Fibroblast of skin of left quadriceps (primary cell): Measurements from ENCODE around the gene WWTR1.
A peak's percentile ranks its signal among the peaks of the same experiment; 100 is the strongest.

Experiments
- DNase-seq, 2 experiments: peaks; one replicate each; pipeline ENCODE4 v3.0.0-alpha.2; 2013; ENCODE audit warnings: low read depth in 2 of 2

WWTR1 gene

GRCh38 chr3:149657926-149658743 lies at the start of gene WWTR1:
Gene WWTR1 (minus strand): TSS chr3:149658025. CDS start chr3:149657306, 719 bp downstream.
- peak; percentile 88 to 90 for DNase-seq

DNA sequence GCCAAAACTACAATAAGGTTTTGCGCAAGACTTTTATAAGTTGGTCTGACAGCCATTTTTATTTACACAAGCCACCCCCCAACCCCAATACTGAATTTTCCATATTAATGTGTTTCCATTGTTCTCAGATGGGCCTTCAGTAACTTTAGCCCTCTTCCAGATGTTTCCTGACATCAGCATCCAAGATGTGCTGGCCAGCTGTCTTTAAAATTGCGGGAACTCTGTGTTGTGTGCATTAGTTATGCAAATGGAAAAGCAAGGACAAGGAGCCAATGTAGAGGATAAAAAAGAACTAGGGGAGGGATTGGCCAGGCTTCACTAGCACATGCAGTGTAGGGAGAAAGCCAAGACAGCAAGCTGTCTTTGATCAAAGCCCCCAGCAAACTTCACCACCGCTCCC lies 49.1 kb upstream of the WWTR1 start:
- DNase-seq: peak in 1 of 2 experiments; percentile 45

GRCh38 chr3:149705416-149705815 lies 47.6 kb upstream of the WWTR1 start:
- no peak for DNase-seq

- peak; percentile 78 to 81 for DNase-seq
These were observed 45.6 kb upstream of the WWTR1 start for GRCh38 chr3:149703466-149703865.

DNA sequence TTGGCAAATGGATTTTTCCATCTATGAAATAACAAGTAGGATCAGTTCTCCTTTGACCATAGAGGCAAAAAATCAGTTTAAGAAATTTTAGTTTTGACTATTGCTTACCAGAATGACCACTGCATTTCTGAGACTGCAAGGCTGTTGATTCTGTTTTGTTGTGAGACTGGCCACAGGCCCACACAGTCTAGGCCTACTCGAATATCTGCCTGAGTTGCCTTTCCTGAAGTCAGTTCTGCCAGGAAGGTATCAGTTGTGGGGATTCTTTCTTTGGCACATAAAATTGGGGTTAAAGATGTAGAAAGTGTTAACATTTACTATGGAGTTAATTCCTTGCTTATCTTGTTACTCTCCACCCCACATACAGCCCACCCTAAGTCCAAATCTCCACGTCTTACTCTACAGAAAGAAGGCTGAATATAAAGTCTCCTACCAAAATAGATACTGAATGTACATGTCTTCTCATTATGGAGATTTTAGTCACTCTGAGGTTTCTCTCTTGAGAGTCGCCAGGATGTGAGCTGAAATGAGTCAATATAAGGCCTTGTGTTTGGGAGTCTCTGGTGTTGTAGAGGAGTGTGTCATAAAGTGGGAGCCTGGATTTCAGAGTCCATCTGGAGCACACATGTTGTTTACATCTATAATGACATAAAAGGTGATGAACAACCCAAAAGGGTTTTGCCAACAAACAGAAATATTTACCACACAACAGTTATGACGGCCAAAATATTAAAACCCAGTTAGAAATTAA lies 45.0 kb upstream of the WWTR1 start:
- DNase-seq: peak; percentile 91 to 94

- DNase-seq: no peak
These were observed 44.1 kb upstream of the WWTR1 start for GRCh38 chr3:149701977-149702350.

DNA sequence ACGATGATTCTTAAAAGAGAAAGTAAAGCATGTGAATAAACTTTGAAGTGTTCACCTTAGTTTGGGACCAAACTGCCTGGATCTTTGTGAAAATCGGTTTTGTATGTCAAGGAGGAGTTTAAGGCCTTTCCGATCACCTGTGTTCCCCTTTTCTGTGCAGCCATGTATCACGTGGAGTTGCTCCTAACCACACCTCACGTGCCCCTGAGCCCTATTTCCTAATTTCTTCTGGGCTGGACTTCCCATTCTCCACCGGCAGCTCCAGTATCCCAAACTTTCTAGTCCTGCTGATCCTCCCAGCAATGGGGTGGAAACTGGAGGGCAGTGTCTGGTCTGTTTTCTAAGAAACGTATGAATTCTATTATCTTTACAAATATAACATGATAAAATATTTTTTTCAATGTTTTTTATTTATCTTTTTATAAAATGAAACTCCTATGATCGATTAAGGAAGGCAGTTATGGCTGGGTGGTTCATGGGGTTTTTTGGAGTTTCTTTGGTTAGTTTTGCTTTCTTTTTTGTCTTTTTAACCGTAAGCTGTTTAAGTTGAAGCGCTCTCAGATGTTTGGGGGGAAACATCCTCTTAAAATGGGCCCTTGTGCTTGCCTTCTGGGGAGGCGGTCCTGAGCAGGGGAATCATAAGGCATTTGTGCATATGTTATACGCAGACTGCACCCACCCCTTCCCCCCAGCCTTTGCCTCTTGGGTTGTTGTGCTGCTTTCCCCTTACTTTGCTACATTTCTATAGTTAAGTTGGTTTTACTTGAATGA lies 43.6 kb upstream of the WWTR1 start:
- no peak for DNase-seq

GRCh38 chr3:149688122-149688757 lies 30.4 kb upstream of the WWTR1 start:
- DNase-seq: no peak

GRCh38 chr3:149686996-149687395 lies 29.2 kb upstream of the WWTR1 start:
- DNase-seq: no peak

DNA sequence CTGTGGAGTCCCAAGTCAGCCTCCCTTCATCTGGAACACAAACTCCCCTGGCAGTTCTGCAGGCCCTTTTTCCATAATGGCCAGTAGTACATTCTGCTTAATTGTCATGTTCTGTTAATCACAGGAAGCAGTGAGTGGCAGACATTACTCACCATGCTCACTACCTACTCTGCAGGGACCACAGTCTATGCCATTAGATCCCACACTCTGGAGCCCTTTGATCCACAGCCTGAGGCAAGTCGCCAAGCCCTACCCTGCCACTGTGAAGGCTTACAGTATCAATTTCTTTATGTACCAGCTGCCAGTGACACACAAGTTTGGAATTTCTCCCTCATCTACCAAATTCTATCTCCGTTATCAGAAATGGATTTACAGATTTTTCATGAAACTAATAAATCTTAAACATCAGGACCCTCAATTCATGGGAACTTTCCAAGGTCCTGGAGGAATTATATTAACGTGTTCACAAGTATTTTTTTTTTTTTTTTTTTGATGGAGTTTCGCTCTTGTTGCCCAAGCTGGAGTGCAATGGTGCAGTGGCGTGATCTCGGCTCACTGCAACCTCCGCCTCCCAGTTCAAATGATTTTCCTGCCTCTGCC lies 20.6 kb upstream of the WWTR1 start:
- DNase-seq: no peak

- DNase-seq: no peak
These were observed 15.6 kb upstream of the WWTR1 start for GRCh38 chr3:149673393-149673792.

GRCh38 chr3:149670742-149671492 lies 13.1 kb upstream of the WWTR1 start:
- DNase-seq: no peak

- no peak for DNase-seq
These were observed 9.8 kb upstream of the WWTR1 start for GRCh38 chr3:149667576-149667975.

DNA sequence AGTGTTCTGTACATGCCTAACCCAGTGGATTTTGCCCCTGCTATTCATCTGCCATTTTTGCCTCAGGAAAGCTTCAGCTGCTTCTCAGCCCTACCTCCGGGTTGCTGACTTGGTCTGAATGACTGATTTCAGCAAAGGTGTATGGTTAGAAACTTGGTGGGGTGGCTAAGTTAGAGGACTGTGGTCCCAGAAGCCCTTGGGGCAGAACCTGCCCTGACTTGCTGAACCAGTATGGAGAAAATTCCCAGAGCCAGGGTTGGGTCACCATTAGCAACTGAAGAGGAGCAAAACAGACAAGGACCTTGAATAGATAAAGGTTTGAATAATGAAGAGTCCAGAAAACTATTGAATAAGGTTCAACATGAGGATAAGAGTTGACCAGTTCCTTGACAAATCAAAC lies 6.1 kb upstream of the WWTR1 start:
- DNase-seq: no peak

DNA sequence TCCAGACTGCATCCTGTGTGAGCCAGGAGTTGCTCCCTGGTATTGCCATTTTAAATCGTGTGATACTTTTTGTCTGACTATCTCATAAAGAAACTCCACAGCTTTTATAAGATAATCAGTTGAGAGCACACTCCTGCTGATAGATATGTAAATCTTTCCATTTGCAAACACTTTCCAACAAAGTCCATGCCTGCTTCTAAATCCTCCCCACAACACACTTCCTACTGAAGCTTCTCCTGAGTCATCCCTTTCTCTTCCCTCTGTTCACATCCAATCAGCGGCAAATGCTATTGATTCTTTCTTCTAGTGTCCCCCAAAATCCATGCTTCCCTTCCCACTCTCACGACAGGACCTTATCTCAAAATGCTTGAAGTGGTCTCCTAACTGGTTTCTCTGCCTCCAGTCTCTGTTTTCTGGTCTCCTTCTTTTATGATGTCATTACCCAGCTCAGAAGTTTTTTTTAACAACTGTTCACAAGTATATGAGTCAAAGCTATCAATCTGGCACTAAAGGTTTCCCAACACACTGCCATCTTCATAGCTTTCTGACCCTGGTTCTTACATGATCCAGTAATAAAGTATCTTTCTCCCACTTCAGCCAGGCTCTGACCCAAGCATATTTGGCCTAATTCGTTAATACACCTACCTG lies 4.5 kb upstream of the WWTR1 start:
- no peak for DNase-seq

GRCh38 chr3:149660462-149660861 lies 2.6 kb upstream of the WWTR1 start:
- DNase-seq: no peak

DNA sequence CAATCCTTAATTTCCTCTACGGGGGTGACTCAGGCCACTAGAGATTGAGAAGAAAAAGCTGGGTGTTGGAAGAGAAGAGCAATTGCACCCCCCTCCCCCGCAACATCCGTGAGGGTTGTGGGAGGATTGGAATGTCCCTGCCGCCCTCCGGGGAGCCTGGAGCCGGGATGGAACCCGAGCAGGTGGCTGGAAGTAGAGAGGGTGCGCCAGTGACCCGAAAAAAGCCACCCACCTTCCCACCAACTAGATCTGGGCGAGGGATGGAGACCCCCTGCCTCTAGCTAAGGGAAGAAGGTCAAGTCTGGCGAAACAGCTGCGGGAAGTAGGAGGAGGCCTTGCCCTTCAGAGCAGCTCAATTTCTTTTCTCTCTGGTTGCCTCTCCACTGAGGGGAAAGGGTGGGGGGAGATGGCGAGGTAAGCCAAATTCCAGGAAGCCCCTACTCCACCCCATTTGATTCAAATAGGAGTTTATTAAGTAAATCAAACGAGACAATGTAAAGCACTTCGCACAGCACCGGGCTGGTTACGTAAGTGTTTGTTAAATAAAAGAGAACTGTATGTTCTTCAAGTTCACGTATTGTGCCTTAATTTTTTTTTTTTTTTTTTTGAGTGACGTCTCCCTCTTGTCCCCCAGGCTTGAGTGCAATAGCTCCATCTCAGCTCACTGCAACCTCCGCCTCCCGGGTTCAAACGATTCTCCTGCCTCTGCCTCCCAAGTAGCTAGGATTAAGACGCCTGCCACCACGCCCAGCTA lies 1.1 kb upstream of the WWTR1 start:
- DNase-seq: peak in 1 of 2 experiments; percentile 58

DNA sequence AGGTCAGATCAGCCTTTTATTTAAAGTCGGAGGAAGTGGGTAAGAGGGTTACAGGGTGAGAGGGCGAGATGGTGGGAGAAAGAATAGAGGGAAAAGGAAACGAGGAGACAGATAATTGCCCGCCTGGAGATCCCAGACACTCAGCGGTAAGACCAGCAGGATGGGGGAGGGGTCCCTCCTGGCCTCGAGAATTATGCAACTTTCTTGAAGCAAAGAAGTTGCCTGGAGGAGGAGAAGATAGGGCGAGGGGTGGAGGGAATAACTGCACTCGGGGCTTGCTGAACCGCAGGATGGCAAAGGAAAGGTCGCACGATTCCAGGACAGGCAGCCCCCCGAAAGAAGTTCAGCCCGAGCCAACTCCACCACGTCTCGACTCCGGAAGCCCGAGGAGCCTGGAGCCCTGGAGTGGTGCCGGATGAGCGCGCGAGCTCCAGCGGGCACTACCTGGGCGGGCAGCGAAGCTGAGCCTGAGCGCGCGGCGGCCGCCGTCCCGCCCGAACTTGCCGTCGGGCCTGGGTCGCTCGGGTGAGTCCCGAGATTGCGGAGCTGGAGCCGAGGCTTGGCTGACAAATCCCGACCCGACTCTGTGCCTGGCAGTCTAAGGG lies 402 bp downstream of the WWTR1 start:
- DNase-seq: peak; percentile 46
